CMK (cell line): Measurements from ENCODE around the gene LRIG1.

Experiments used
- DNase-seq: peaks from one replicate; pipeline ENCODE4 v3.0.0-alpha.2; 2010; ENCODE audit warnings: low read depth

LRIG1 gene

GRCh38 chr3:66344848-66345578, 155.8 kb downstream of the LRIG1 start:
- DNase-seq = no peak

- DNase-seq = no peak
Observed at GRCh38 chr3:66344391-66344811, 156.4 kb downstream of the LRIG1 start.

- DNase-seq = no peak
Observed at GRCh38 chr3:66342717-66343356, 158.0 kb downstream of the LRIG1 start.

- no peak for DNase-seq
Observed at GRCh38 chr3:66338927-66339326, 161.9 kb downstream of the LRIG1 start.

- DNase-seq = no peak
Observed at GRCh38 chr3:66336333-66336766, 164.5 kb downstream of the LRIG1 start.

- DNase-seq = no peak
Observed at GRCh38 chr3:66335671-66336070, 165.2 kb downstream of the LRIG1 start.
